Transverse colon (tissue), 4 donors: ENCODE results near the gene AMFR.

Experiments used
- EP300 ChIP-seq: sonication (generic); formaldehyde crosslinking; IDR thresholded peaks from one replicate; pipeline ENCODE4 v1.6.1; 2017; ENCODE audit warnings: antibody characterized with exemption, low read depth
- POLR2A ChIP-seq: fragments of 450-650 bp; IDR thresholded peaks from one replicate; pipeline ENCODE4 v1.6.1; 2016; ENCODE audit warnings: antibody characterized with exemption, mild to moderate bottlenecking, moderate library complexity
- POLR2AphosphoS5 ChIP-seq, 3 donors: sonication (generic); formaldehyde crosslinking; IDR thresholded peaks; one replicate each; pipeline ENCODE4 v1.6.1; 2016; ENCODE audit warnings: antibody characterized with exemption in 3 of 3
- TF ChIP-seq, protein P1 (sequence below), 5 experiments: fragments of 200-600 bp in 3 of 5; fragments of 450-650 bp in 2 of 5; sonication (generic) in 3 of 5; IDR thresholded peaks; 1 replicate in 2 of 5; 2 replicates in 3 of 5; pipeline ENCODE4 v1.5.1; 2016 to 2017; ENCODE audit warnings: antibody characterized with exemption in 5 of 5, inconsistent platforms in 3 of 5, mild to moderate bottlenecking in 2 of 5, moderate library complexity in 1 of 5

GRCh38 chr16:56336711-56337110, 88.6 kb downstream of the AMFR start:
- TF ChIP-seq, protein P1, sequence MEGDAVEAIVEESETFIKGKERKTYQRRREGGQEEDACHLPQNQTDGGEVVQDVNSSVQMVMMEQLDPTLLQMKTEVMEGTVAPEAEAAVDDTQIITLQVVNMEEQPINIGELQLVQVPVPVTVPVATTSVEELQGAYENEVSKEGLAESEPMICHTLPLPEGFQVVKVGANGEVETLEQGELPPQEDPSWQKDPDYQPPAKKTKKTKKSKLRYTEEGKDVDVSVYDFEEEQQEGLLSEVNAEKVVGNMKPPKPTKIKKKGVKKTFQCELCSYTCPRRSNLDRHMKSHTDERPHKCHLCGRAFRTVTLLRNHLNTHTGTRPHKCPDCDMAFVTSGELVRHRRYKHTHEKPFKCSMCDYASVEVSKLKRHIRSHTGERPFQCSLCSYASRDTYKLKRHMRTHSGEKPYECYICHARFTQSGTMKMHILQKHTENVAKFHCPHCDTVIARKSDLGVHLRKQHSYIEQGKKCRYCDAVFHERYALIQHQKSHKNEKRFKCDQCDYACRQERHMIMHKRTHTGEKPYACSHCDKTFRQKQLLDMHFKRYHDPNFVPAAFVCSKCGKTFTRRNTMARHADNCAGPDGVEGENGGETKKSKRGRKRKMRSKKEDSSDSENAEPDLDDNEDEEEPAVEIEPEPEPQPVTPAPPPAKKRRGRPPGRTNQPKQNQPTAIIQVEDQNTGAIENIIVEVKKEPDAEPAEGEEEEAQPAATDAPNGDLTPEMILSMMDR (IDR thresholded peaks at IDR 0.05) = no peak
- TF ChIP-seq POLR2A (no peak), POLR2AphosphoS5 (IDR thresholded peaks at IDR 0.05) (no peak), EP300 (no peak)
